ENCODE results near the gene CARTPT.

Gene CARTPT

GRCh38 chr5:71752441-71753190 is 33.5 kb downstream of the CARTPT start:
- Histone ChIP-seq H3K4me1 (no peaks in the 10 kb centered on the region), H3K9ac (no peak overlapping the region), H3K4me2 (no peak overlapping the region), H3K4me3 (no peak overlapping the region), H3K9me3 (no peaks in the 10 kb centered on the region), H3K36me3 (no peaks in the 10 kb centered on the region), H3K27ac (no peak overlapping the region), H4K20me1 (no peaks in the 10 kb centered on the region), H3K27me3 (no peaks in the 10 kb centered on the region)
- TF ChIP-seq Cebpa-rat (IDR thresholded peaks at IDR 0.05) = no peak

DNA sequence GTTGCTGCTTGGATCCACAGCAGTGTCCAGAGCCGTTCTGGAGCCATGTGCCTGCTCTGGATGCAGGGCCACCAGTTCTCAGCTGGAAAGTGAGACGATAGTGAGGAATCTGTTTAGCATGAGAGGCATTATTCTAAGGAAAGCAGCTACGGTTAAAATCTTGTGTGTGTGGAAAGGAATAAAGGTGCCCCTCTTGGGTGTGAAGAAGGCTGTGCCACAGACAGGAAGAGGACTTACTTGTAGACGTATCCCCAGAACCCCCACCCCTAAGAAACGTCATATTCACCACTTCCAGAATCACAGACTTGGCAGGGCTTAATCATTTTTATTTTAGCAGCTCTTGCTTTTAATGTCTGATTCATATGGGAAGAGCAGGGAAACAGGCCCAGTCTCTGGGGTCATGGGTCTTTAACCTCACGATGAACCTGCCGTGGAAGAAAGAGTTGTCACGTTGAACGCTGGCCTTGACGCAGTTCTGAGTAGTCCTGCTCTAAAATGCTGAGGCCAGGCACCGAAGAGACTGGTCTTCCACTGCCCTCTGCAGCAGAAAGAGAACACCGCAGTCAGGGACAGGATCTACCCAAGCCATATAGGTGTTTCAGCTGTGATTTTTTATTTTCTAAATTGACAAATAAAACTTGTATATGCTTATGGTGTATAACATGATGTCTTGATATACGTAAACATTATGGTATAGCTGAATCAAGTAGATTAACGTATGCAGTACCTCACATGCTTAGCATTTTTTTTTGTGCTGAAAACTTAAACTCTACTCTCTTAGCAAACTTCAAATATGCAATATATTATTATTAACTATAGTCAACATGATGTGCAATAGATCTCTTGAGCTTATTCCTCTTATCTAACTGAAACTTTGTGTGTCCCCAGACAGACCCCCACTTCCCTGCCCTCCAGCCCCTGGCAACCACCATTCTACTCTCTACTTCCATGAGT is 38.8 kb downstream of the CARTPT start:
- no peak overlapping the region for H3K4me2 ChIP-seq
- no peak for TF ChIP-seq Cebpa-rat (IDR thresholded peaks at IDR 0.05)

DNA sequence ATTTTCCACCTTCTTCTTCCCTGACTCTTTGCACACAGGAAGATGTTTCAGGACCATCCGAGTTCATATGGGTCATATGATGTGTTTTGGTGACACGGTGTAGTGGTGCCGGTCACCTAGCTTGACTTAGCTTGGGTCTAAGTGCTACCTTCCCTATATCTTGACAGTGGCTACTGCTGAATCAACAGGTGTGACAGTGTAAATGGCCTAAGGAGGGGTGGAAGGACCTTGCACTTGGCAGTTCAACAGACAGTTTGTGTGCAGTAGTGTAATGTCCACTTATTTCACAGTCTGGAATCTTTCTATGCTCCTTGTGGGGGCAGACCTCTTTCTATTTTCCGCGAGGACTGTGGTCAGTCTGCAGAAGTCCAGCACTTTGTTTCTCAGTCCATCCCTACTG is 43.8 kb downstream of the CARTPT start:
- H3K4me1 ChIP-seq = no peaks in the 10 kb centered on the region
- H3K9me3 ChIP-seq = no peaks in the 10 kb centered on the region
- no peak overlapping the region for H3K27ac ChIP-seq
- no peak overlapping the region for H3K4me2 ChIP-seq
- H4K20me1 ChIP-seq = no peaks in the 10 kb centered on the region
- no peak overlapping the region for H3K9ac ChIP-seq
- no peak overlapping the region for H3K4me3 ChIP-seq
- TF ChIP-seq Cebpa-rat (IDR thresholded peaks at IDR 0.05) = no peak
- no peaks in the 10 kb centered on the region for H3K27me3 ChIP-seq
- no peaks in the 10 kb centered on the region for H3K36me3 ChIP-seq

More for the DNA sequence above, 38.8 kb downstream of the CARTPT start:
- Histone ChIP-seq H3K27me3 (no peaks in the 10 kb centered on the region), H3K9me3 (no peaks in the 10 kb centered on the region), H4K20me1 (no peaks in the 10 kb centered on the region), H3K36me3 (no peaks in the 10 kb centered on the region), H3K9ac (no peak overlapping the region), H3K27ac (no peak overlapping the region), H3K4me3 (no peak overlapping the region), H3K4me1 (no peaks in the 10 kb centered on the region)

GRCh38 chr5:71767661-71768060 is 48.6 kb downstream of the CARTPT start:
- no peaks in the 10 kb centered on the region for H4K20me1 ChIP-seq
- TF ChIP-seq Cebpa-rat (IDR thresholded peaks at IDR 0.05) = no peak
- H3K27me3 ChIP-seq = no peaks in the 10 kb centered on the region
- H3K27ac ChIP-seq = no peak overlapping the region
- peaks cover 9% of the 10 kb centered on the region for H3K4me1 ChIP-seq
- no peak overlapping the region for H3K4me3 ChIP-seq
- H3K9me3 ChIP-seq = no peaks in the 10 kb centered on the region
- no peak overlapping the region for H3K9ac ChIP-seq
- no peak overlapping the region for H3K4me2 ChIP-seq
- H3K36me3 ChIP-seq = no peaks in the 10 kb centered on the region

DNA sequence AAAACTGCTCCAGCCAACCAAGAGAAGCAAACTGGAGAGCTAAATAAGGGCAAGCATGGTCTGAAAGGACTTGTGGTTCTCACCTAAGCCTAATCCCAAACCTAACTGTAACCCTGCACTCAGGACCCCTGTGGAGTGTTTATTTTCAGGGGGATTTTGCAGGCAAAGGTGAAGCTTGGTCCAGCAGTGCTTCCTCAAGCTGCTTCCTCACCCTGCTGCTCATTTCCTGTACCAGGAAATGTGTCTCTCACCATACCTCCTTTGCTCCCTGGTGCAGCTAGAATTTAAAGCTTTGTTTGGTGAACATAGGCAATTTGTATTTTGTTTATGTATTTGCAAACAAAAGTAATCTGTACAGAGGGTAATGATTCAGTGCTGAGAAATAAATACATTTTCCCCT is 50.2 kb downstream of the CARTPT start:
- no peaks in the 10 kb centered on the region for H3K27me3 ChIP-seq
- no peak overlapping the region for H3K9ac ChIP-seq
- no peak overlapping the region for H3K4me3 ChIP-seq
- no peaks in the 10 kb centered on the region for H3K9me3 ChIP-seq
- peak overlapping the region; percentile 48 for H3K4me2 ChIP-seq
- no peaks in the 10 kb centered on the region for H4K20me1 ChIP-seq
- no peak overlapping the region for H3K27ac ChIP-seq
- no peaks in the 10 kb centered on the region for H3K36me3 ChIP-seq
- no peak for TF ChIP-seq Cebpa-rat (IDR thresholded peaks at IDR 0.05)
- H3K4me1 ChIP-seq = peaks cover 9% of the 10 kb centered on the region

GRCh38 chr5:71770381-71770780 is 51.3 kb downstream of the CARTPT start:
- Histone ChIP-seq H3K27ac (no peak overlapping the region), H3K9me3 (no peaks in the 10 kb centered on the region), H3K4me2 (no peak overlapping the region), H4K20me1 (no peaks in the 10 kb centered on the region), H3K4me3 (no peak overlapping the region), H3K27me3 (no peaks in the 10 kb centered on the region), H3K4me1 (peaks cover 9% of the 10 kb centered on the region), H3K9ac (no peak overlapping the region), H3K36me3 (no peaks in the 10 kb centered on the region)
- no peak for TF ChIP-seq Cebpa-rat (IDR thresholded peaks at IDR 0.05)

All from BLaER1 (cell line).